Bronchial epithelial cell (primary cell): ENCODE measurements around the gene KHK. TPM values are rescaled to one million over a fixed set of nuclear protein-coding genes. Genes with fewer than 3 reads are reported as not detected.
"Not testable (repeated sequence)": the region's sequence is repeated elsewhere in the genome, so short reads cannot be mapped to it uniquely, and the experiment has no call there.

ENCODE experiments used
- DNase-seq: peaks from one replicate; pipeline ENCODE4 v3.0.0-alpha.2; 2010; ENCODE audit warnings: low read depth
- FAIRE-seq: peaks from 2 replicates; lab custom pipeline; 2011; peaks lifted over from hg19 to GRCh38; lab: Jason Lieb, UNC
- H3K27me3 ChIP-seq: 2 replicates; pipeline ENCODE4 v1.5.1; 2011; ENCODE audit warnings: low read length; ENCODE audit not compliant: control insufficient read depth, insufficient read depth
- H3K36me3 ChIP-seq: 2 replicates; pipeline ENCODE4 v1.5.1; 2011; ENCODE audit warnings: low read length; ENCODE audit not compliant: control insufficient read depth, insufficient read depth
- H3K4me3 ChIP-seq: 2 replicates; pipeline ENCODE4 v1.5.1; 2011; ENCODE audit warnings: mild to moderate bottlenecking, low read depth, low read length, control low read depth
- CTCF ChIP-seq: IDR thresholded peaks from 2 replicates; pipeline ENCODE4 v1.5.1; 2011; ENCODE audit warnings: mild to moderate bottlenecking, moderate library complexity, low read length, control low read depth, inconsistent platforms; ENCODE audit not compliant: insufficient read depth, severe bottlenecking
- total RNA-seq: library from RNA; depleted of rRNA; stranded (reverse); fragments of >200 nt; gene quantifications from 2 replicates; pipeline ENCODE4 v1.2.1, GENCODE V29; 2014

KHK gene
- total RNA-seq, 1 donor from 2014 or later, result 0.53 TPM

- H3K27me3 ChIP-seq, result peaks cover 15% of the 10 kb centered on the region
These were observed 28.9 kb downstream of the KHK start for GRCh38 chr2:27115519-27115918.

GRCh38 chr2:27117995-27118524 lies 31.5 kb downstream of the KHK start:
- no peak for TF ChIP-seq CTCF
- Histone ChIP-seq H3K36me3 (no peaks in the 10 kb centered on the region), H3K4me3 (peak overlapping the region; percentile 28), H3K27me3 (peaks cover 18% of the 10 kb centered on the region)
- no peak for FAIRE-seq
- no peak for DNase-seq

More at GRCh38 chr2:27115519-27115918, 28.9 kb downstream of the KHK start:
- Histone ChIP-seq H3K36me3 (no peaks in the 10 kb centered on the region), H3K4me3 (no peak overlapping the region)
- DNase-seq, result peak; percentile 21
- FAIRE-seq, result no peak
- TF ChIP-seq CTCF, result no peak

- Histone ChIP-seq H3K36me3 (no peaks in the 10 kb centered on the region), H3K4me3 (peak within 1 kb of the TSS; percentile 28), H3K27me3 (peaks cover 19% of the 10 kb centered on the region)
- TF ChIP-seq CTCF, result no peak
- DNase-seq, result no peak
- no peak for FAIRE-seq
These were observed 32.2 kb downstream of the KHK start, which contains the start of gene CGREF1 for GRCh38 chr2:27118525-27119329. Gene CGREF1 (minus strand): TSS chr2:27119128. CDS start chr2:27104366, 14,762 bp downstream.

- not testable (repeated sequence) for FAIRE-seq
These were observed 32.7 kb downstream of the KHK start for GRCh38 chr2:27119330-27119670.

GRCh38 chr2:27121906-27122305 lies 35.3 kb downstream of the KHK start:
- FAIRE-seq, result no peak
- H3K36me3 ChIP-seq, result no peaks in the 10 kb centered on the region
- no peak overlapping the region for H3K4me3 ChIP-seq
- peaks cover 19% of the 10 kb centered on the region for H3K27me3 ChIP-seq
- TF ChIP-seq CTCF, result no peak
- no peak for DNase-seq

More at GRCh38 chr2:27119330-27119670, 32.7 kb downstream of the KHK start:
- not testable (repeated sequence) for H3K36me3 ChIP-seq, DNase-seq
- peak overlapping the region; percentile 25 for H3K4me3 ChIP-seq
- H3K27me3 ChIP-seq, result peaks cover 19% of the 10 kb centered on the region

- FAIRE-seq, result no peak
- Histone ChIP-seq H3K36me3 (no peaks in the 10 kb centered on the region), H3K27me3 (peaks cover 19% of the 10 kb centered on the region), H3K4me3 (no peak overlapping the region)
- DNase-seq, result no peak
- TF ChIP-seq CTCF, result no peak
These were observed 36.2 kb downstream of the KHK start for GRCh38 chr2:27122791-27123190.
